ENCODE results near the gene GPHN. TPM values are rescaled to one million over a fixed set of nuclear protein-coding genes. Genes with fewer than 3 reads are reported as not detected.

The GPHN gene
- total RNA-seq, 1 experiment from 2014 or later = 18.1 TPM

GRCh38 chr14:66804141-66804540, 296.2 kb downstream of the GPHN start:
- ChIA-PET CTCF (no interaction called here), POLR2A (no interaction called here)
- DNase-seq (ENCODE audit: low spot score) (no peak), ATAC-seq (no peak)
- Mint-ChIP-seq H3K9me3 (peaks cover 41% of the 10 kb centered on the region), H3K27me3 (ENCODE audit: low read depth) (no peaks in the 10 kb centered on the region), H3K4me1 (no peaks in the 10 kb centered on the region), H3K27ac (no peak overlapping the region), H3K36me3 (peaks cover 23% of the 10 kb centered on the region), H3K4me3 (no peak overlapping the region)
- TF ChIP-seq SMAD4 (CRISPR knock-in tag; IDR thresholded peaks at IDR 0.05) (no peak), FOXJ3 (CRISPR knock-in tag; IDR thresholded peaks at IDR 0.05; ENCODE audit: borderline replicate concordance) (no peak), ELF4 (CRISPR knock-in tag; IDR thresholded peaks at IDR 0.05; ENCODE audit: low read depth) (no peak), ZNF263 (CRISPR knock-in tag; IDR thresholded peaks at IDR 0.05; ENCODE audit: low read depth) (no peak), ZNF532 (CRISPR knock-in tag; IDR thresholded peaks at IDR 0.05; ENCODE audit: borderline replicate concordance) (no peak), TEAD4 (CRISPR knock-in tag; IDR thresholded peaks at IDR 0.05) (no peak), PREB (CRISPR knock-in tag; IDR thresholded peaks at IDR 0.05; ENCODE audit: borderline replicate concordance) (no peak), GRHL2 (CRISPR knock-in tag; IDR thresholded peaks at IDR 0.05; ENCODE audit: insufficient replicate concordance, severe bottlenecking) (no peak), SP1 (CRISPR knock-in tag; conservative IDR thresholded peaks at IDR 0.05) (no peak), AFF4 (CRISPR knock-in tag; IDR thresholded peaks at IDR 0.05; ENCODE audit: borderline replicate concordance) (no peak), ZBTB21 (CRISPR knock-in tag; IDR thresholded peaks at IDR 0.05; ENCODE audit: borderline replicate concordance) (no peak), IRF1 (CRISPR knock-in tag; IDR thresholded peaks at IDR 0.05) (no peak), JUN (CRISPR knock-in tag; IDR thresholded peaks at IDR 0.05) (no peak), ZNF219 (CRISPR knock-in tag; IDR thresholded peaks at IDR 0.05; ENCODE audit: borderline replicate concordance) (no peak), ZNF317 (CRISPR knock-in tag; IDR thresholded peaks at IDR 0.05; ENCODE audit: borderline replicate concordance, low read depth) (no peak), TEAD1 (CRISPR knock-in tag; IDR thresholded peaks at IDR 0.05) (no peak)

GRCh38 chr14:66813636-66814035, 305.7 kb downstream of the GPHN start:
- peaks cover 37% of the 10 kb centered on the region for H3K36me3 Mint-ChIP-seq
- ChIA-PET POLR2A (no interaction called here), CTCF (no interaction called here)
- no peak overlapping the region for H3K4me3 Mint-ChIP-seq
- peaks cover 35% of the 10 kb centered on the region for H3K9me3 Mint-ChIP-seq
- H3K27me3 Mint-ChIP-seq (ENCODE audit: low read depth) = no peaks in the 10 kb centered on the region
- ATAC-seq (no peak), DNase-seq (ENCODE audit: low spot score) (no peak)
- no peaks in the 10 kb centered on the region for H3K4me1 Mint-ChIP-seq
- no peak overlapping the region for H3K27ac Mint-ChIP-seq
- TF ChIP-seq SMAD3 (CRISPR knock-in tag; IDR thresholded peaks at IDR 0.05; ENCODE audit: borderline replicate concordance) (no peak), NFATC4 (CRISPR knock-in tag; IDR thresholded peaks at IDR 0.05) (no peak), NFE2L1 (CRISPR knock-in tag; IDR thresholded peaks at IDR 0.05) (no peak), JAZF1 (CRISPR knock-in tag; IDR thresholded peaks at IDR 0.05) (no peak), ZSCAN18 (CRISPR knock-in tag; IDR thresholded peaks at IDR 0.05) (no peak), ZNF219 (CRISPR knock-in tag; IDR thresholded peaks at IDR 0.05; ENCODE audit: borderline replicate concordance) (no peak), TEAD1 (CRISPR knock-in tag; IDR thresholded peaks at IDR 0.05) (no peak), ZNF138 (CRISPR knock-in tag; conservative IDR thresholded peaks at IDR 0.05) (no peak), CDX4 (CRISPR knock-in tag; IDR thresholded peaks at IDR 0.05; ENCODE audit: borderline replicate concordance) (no peak), OVOL2 (CRISPR knock-in tag; IDR thresholded peaks at IDR 0.05; ENCODE audit: borderline replicate concordance) (no peak), ZNF416 (CRISPR knock-in tag; IDR thresholded peaks at IDR 0.05) (no peak)
